Ramos (cell line): ENCODE results near the gene ZNF681.
"Not testable (repeated sequence)": the region's sequence is repeated elsewhere in the genome, so short reads cannot be mapped to it uniquely, and the experiment has no call there.

Experiments
- in situ Hi-C: fragments of 300-500 bp; cut with MboI; formaldehyde crosslinking; loops from one replicate; pipeline ENCODE4 v1.14.3; 2022; ENCODE audit warnings: low sequenced_read_pairs; ENCODE audit not compliant: unreplicated experiment

Gene ZNF681

GRCh38 chr19:23758187-23759074 lies at the start of gene ZNF681:
ZNF681 (minus strand) TSS chr19:23758891; CDS start chr19:23758749, 142 bp downstream.
- in situ Hi-C loops = no loop called here

GRCh38 chr19:23804676-23805075 lies 46.0 kb upstream of the ZNF681 start:
- in situ Hi-C loops = no loop called here

- in situ Hi-C loops = no loop called here
Observed at GRCh38 chr19:23802290-23802689, 43.6 kb upstream of the ZNF681 start.

DNA sequence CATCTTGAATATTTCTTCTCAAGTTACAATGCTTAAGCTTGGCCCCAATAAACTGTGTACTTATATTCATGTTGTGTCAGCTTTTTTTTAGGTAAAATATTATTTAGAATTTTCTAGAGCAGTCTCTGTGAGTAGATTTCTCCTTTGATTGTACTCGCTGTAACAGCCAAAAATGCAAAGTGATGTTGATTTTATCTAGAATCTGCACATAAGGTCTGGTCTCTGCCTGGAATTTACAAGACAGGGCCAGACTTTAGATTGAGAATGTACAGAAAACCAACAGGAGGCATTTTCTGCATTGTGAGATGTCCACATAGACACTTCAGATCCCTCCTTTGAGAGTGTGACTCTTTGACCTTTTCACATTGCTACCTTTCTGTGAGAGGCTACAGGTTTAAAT lies 43.1 kb upstream of the ZNF681 start:
- in situ Hi-C loops = no loop called here

DNA sequence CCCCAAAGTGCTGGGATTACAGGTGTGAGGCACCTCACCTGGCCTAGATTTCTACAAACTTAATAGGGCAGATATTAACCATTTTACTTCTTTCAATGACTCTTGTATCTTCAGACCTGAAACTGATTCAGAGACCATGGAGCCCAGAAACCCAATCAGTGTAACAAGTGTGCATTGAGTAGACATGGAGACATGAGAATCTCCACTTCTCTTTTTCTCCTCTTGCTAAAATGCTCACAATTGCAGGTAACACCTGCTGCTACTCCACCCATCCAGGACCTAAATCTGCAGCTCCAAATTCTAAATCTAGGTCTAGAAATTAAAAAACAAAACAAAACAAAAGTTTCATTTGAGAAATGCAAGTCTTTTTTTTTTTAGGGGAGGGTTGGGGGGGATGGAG lies 42.2 kb upstream of the ZNF681 start:
- in situ Hi-C loops = no loop called here

DNA sequence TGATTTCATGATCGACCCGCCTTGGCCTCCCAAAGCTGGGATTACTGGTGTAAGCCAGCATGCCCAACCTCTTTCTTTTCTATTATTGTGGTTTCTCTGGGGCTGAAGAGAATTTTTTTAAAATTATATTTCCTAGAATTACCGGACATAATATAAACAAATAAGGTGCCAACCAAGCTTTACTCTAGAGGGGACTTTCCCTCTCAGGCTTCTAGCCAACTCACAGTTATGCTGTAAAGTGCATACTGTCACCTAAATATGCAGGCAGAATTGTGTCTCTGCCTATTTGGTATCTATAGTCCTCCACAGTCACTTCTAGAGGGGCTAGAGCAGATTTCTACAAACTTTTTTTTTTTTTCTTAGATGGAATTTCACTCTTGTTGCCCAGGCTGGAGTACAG lies 41.6 kb upstream of the ZNF681 start:
- in situ Hi-C loops = no loop called here

GRCh38 chr19:23799321-23799720 lies 40.6 kb upstream of the ZNF681 start:
- in situ Hi-C loops = no loop called here

DNA sequence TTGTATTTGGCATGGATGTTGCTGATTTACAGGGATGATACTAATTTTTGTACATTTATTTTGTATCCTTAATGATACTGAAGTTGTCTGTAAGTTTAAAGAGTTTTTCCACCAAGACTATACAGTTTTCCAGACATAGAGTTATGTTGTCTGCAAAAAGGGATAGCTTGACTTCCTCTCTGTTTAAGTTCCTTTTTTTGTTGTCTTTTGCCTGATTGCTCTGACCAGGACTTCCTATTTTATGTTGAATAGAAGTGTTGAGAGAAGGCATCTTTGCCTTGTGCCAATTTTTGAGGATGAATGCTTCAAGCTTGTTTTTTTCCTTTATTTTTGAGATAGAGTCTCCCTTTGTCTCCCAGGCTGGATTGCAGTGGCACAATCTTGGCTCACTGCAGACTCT lies 36.8 kb upstream of the ZNF681 start:
- in situ Hi-C loops = no loop called here

- in situ Hi-C loops = no loop called here
Observed at GRCh38 chr19:23792784-23793183, 34.1 kb upstream of the ZNF681 start.

DNA sequence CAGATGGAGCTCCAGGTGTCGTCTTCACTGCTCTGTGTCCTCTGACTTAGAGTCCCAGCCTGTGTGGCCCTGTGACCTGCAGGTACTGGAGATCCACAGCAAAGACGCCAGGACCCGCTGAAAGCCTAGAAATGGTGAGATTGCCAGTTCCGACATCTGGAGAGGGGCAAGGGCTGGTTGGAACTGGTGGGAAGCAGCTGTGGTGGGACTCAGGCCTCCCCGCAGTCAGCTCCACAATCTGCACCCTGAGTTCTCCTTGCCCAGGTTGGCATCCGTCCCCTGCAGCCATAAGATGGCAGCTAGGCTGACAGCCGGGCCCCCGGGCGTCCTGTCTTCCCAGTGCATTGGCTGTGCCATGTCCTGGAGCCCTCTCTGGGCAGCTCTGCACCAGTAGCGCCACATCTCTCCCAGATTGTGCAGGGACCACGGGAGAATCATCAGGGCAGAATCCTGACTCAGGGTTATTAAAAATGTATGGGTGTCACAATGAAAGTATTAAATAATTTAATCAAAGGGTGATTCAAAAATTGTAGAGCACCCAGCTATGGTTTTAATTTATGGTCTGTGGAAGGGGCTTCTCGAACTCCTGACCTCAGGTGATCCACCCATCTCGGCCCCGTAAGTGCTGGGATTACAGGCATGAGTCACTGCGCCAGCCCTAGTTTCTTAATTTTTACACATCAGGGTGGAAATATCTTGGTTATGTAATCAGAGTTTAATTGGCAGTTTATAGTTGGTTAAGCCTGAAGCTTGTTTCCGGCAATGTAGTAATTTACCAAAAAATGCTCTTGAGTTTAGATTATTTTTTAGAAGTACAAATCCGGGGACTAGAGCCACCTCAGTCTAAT lies 32.2 kb upstream of the ZNF681 start:
- in situ Hi-C loops = no loop called here

GRCh38 chr19:23789246-23789645 lies 30.6 kb upstream of the ZNF681 start:
- in situ Hi-C loops = no loop called here

GRCh38 chr19:23788411-23788810 lies 29.7 kb upstream of the ZNF681 start:
- in situ Hi-C loops = no loop called here

- in situ Hi-C loops = no loop called here
Observed at GRCh38 chr19:23787106-23787505, 28.4 kb upstream of the ZNF681 start.

- in situ Hi-C loops = no loop called here
Observed at GRCh38 chr19:23785982-23786381, 27.3 kb upstream of the ZNF681 start.

GRCh38 chr19:23784274-23784673 lies 25.6 kb upstream of the ZNF681 start:
- in situ Hi-C loops = no loop called here

- in situ Hi-C loops = no loop called here
Observed at GRCh38 chr19:23783636-23784035, 24.9 kb upstream of the ZNF681 start.

GRCh38 chr19:23779645-23780044 lies 21.0 kb upstream of the ZNF681 start:
- in situ Hi-C loops = no loop called here

- in situ Hi-C loops = no loop called here
Observed at GRCh38 chr19:23778566-23778965, 19.9 kb upstream of the ZNF681 start.

- in situ Hi-C loops = not testable (repeated sequence)
Observed at GRCh38 chr19:23778036-23778435, 19.3 kb upstream of the ZNF681 start.

DNA sequence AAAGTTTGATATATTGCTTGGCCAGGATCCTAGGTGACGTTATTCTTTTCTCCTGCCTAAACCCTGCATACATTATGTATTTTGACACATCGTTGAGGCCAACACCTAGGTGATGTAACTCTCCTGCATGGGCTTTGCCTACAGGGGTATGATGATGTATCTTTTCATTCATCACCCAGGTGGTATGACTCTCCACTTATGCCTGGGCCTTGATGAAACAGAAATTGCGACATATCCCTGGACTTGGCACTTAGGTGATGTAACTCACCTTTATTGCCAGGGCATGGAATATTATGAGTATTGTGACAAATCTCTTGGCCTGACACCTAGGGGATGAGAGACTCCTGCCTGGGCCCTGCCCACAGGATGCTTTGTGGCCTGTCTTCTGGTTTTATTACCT lies 18.5 kb upstream of the ZNF681 start:
- in situ Hi-C loops = no loop called here

DNA sequence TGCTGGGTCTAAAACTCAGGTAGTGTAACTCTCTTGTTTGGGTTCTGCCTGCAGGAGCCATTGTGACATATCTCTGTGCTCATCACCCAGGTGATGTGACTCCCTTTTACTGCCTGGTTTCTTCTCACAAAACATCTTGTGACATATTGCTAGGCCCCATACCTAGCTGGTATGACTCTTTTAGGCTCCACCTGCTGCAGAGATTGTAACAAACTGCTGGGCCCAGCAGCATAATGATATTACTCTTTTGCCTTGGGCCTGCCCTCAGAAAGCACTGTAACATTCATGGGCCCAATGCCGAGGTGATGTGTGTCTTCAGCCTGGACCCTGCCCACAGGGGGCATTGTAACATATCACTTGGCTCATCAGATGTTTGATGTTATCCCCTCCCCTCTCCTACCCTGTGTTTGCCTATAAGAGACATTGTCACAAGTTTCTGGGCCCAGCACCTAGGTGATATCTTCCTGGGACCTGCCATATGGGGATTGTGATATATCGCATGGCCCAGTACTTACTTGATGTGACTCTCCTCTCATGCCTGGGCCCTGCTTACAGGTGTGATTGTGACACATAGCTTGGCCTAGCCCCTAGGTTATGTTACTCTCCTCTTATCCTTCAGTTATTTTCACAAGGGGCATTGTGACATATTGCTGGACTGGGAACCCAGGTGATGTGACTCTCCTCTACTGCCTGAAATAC lies 18.0 kb upstream of the ZNF681 start:
- in situ Hi-C loops = no loop called here
